Neural crest cell (in vitro differentiated cells): ENCODE data around the gene ADAMTS19. TPM values are rescaled to one million over a fixed set of nuclear protein-coding genes. Genes with fewer than 3 reads are reported as not detected.
"Not testable (repeated sequence)": the region's sequence is repeated elsewhere in the genome, so short reads cannot be mapped to it uniquely, and the experiment has no call there.

Experiments used
- DNase-seq: peaks from one replicate; pipeline ENCODE4 v3.0.0; 2021; ENCODE audit warnings: low read depth, mixed read lengths, low spot score
- H3K27ac Mint-ChIP-seq: one replicate; pipeline ENCODE4 v1.8.0; 2021; ENCODE audit warnings: mild to moderate bottlenecking, mixed read lengths; ENCODE audit not compliant: unreplicated experiment
- H3K27me3 Mint-ChIP-seq: 2 replicates; pipeline ENCODE4 v1.8.0; 2021; ENCODE audit warnings: low read depth, mild to moderate bottlenecking, mixed read lengths
- H3K36me3 Mint-ChIP-seq: 2 replicates; pipeline ENCODE4 v1.8.0; 2021; ENCODE audit warnings: low read depth, mild to moderate bottlenecking, mixed read lengths
- H3K4me1 Mint-ChIP-seq: 2 replicates; pipeline ENCODE4 v1.8.0; 2021; ENCODE audit warnings: mixed read lengths
- H3K4me3 Mint-ChIP-seq: one replicate; pipeline ENCODE4 v1.8.0; 2021; ENCODE audit warnings: mild to moderate bottlenecking, mixed read lengths
- H3K9me3 Mint-ChIP-seq: 2 replicates; pipeline ENCODE4 v1.8.0; 2021; ENCODE audit warnings: mixed read lengths
- total RNA-seq: library from RNA; stranded (reverse); gene quantifications from 2 replicates; pipeline ENCODE4 v1.2.1, GENCODE V29; 2021
- TF ChIP-seq, protein P1 (sequence below): fragments of 200-600 bp; sonication (generic); conservative IDR thresholded peaks from 2 replicates; pipeline ENCODE4 v1.5.0; 2021; ENCODE audit warnings: antibody characterized with exemption, mild to moderate bottlenecking

The ADAMTS19 gene
- total RNA-seq, 1 donor from 2014 or later, result 3.1 TPM

DNA sequence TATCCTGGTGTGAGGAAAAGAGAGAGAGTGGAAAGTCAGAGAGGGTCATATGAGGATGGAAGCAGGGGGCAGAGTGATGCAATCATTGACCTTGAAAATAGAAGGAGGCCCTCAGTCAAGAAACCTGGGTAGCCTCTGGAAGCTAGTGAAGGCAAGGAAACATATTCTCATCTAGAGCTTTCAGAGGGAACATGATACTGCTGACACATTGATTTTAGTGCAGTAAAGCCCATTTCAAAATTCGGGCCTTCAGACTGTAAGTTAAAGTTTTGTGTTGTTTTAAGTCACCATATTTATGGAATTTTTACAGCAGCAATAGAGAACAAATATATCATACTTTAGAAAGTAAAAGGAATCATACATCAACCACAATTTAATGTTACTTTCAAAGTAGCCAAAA lies 87.0 kb downstream of the ADAMTS19 start:
- no peak overlapping the region for H3K27ac Mint-ChIP-seq
- H3K9me3 Mint-ChIP-seq, result peaks cover 6% of the 10 kb centered on the region

DNA sequence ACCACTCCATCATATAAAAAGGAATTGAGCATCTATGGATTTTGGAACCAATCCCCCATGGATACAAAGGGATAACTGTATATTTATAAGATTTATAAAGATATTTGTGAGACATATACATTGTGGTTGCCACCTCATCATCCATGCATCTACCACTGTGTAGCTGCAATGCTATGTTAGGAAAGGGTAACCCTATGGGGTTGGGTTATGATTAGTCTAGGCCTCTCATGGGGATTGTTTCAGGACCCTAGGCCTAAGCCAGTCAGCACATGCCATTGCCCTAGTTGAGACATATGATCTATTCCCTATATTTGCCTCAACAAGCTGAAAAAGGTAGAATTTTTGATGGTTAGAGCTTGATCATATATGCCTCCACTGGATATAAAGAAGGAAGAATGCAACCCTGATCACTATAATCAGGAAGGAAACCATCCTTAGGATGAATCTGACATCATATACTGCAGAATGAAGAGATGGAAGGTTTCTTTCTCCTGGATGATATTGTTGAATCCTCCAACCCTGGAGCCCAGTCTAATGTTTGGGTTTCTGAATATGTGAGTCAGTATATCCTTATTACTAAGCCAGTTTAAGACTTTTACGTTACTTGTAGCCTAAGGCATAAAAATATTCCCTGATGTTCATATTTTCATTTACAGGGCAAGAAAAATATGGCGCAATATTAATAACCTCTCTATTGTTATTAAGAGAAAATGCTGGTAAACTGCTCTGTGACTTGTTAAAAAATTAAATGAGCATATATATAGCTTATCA lies 94.2 kb downstream of the ADAMTS19 start:
- H3K27me3 Mint-ChIP-seq, result no peaks in the 10 kb centered on the region
- no peak overlapping the region for H3K4me3 Mint-ChIP-seq

More for the DNA sequence above, 87.0 kb downstream of the ADAMTS19 start:
- no peak for DNase-seq
- H3K27me3 Mint-ChIP-seq, result no peaks in the 10 kb centered on the region
- no peak overlapping the region for H3K4me3 Mint-ChIP-seq
- H3K4me1 Mint-ChIP-seq, result no peaks in the 10 kb centered on the region
- TF ChIP-seq, protein P1, sequence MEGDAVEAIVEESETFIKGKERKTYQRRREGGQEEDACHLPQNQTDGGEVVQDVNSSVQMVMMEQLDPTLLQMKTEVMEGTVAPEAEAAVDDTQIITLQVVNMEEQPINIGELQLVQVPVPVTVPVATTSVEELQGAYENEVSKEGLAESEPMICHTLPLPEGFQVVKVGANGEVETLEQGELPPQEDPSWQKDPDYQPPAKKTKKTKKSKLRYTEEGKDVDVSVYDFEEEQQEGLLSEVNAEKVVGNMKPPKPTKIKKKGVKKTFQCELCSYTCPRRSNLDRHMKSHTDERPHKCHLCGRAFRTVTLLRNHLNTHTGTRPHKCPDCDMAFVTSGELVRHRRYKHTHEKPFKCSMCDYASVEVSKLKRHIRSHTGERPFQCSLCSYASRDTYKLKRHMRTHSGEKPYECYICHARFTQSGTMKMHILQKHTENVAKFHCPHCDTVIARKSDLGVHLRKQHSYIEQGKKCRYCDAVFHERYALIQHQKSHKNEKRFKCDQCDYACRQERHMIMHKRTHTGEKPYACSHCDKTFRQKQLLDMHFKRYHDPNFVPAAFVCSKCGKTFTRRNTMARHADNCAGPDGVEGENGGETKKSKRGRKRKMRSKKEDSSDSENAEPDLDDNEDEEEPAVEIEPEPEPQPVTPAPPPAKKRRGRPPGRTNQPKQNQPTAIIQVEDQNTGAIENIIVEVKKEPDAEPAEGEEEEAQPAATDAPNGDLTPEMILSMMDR, result no peak
- H3K36me3 Mint-ChIP-seq, result peaks cover 8% of the 10 kb centered on the region

DNA sequence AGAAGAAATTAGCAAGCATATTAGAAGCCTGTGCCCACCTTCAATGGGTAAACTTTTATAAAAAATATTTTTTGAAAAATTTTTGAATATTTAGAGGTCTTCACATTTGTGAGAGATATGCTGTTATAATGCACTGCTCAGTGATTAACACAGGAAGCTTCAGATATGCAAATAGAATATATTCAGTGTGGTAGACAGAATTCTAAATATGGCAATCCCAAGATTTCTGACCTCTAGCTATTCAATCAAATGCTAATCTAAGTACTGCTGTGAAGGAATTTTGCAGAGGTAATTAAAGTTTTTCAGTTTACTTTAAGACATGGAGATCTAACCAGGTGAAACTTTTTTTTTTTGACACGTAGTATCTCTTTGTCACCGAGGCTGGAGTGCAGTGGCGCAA lies 103.5 kb downstream of the ADAMTS19 start:
- H3K4me1 Mint-ChIP-seq, result no peaks in the 10 kb centered on the region
- TF ChIP-seq, protein P1, result no peak
- no peak overlapping the region for H3K4me3 Mint-ChIP-seq
- no peak overlapping the region for H3K27ac Mint-ChIP-seq
- H3K9me3 Mint-ChIP-seq, result no peaks in the 10 kb centered on the region
- DNase-seq, result no peak
- H3K27me3 Mint-ChIP-seq, result no peaks in the 10 kb centered on the region
- no peaks in the 10 kb centered on the region for H3K36me3 Mint-ChIP-seq

More for the DNA sequence above, 94.2 kb downstream of the ADAMTS19 start:
- Mint-ChIP-seq H3K36me3 (no peaks in the 10 kb centered on the region), H3K4me1 (no peaks in the 10 kb centered on the region), H3K9me3 (no peaks in the 10 kb centered on the region), H3K27ac (no peak overlapping the region)
- TF ChIP-seq, protein P1, result no peak
- no peak for DNase-seq

DNA sequence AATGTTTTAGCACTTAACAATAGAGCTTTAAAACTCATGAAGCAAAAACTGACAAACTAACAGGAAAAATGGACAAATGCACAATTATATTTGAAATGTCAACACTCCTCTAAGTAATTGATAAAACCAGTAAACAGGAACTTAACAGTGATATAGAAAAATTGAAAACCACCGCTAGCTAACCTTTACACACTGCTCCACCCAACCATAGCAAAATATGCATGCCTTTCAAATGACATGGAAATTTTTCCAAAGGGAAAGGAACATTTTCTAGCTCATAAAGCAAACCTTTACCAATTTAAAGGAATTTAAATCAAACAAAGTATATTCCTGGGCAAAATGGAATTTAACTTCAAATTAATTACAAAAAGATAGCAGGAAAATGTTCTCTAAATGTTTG lies 109.2 kb downstream of the ADAMTS19 start:
- Mint-ChIP-seq H3K9me3 (no peaks in the 10 kb centered on the region), H3K27me3 (no peaks in the 10 kb centered on the region), H3K4me1 (no peaks in the 10 kb centered on the region), H3K27ac (no peak overlapping the region), H3K4me3 (no peak overlapping the region), H3K36me3 (no peaks in the 10 kb centered on the region)
- TF ChIP-seq, protein P1, result no peak
- DNase-seq, result no peak

DNA sequence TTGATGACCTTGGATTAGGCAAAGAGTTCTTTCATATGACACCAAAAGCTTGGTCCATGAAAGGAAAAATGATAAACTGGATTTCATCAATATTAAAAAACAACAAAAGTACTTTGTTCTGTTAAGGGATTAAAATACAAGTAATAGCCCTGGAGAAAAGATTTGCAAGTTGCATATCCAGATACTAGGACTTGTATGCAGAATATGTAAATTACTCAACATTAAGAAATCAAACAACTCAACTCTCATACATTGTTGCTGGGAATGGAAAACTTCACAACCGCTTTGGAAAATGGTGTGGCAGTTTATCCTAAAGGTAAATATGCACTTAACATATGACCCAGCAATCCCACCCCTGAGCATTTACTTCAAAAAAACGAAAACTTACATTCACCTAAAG lies 112.0 kb downstream of the ADAMTS19 start:
- no peaks in the 10 kb centered on the region for H3K9me3 Mint-ChIP-seq
- H3K36me3 Mint-ChIP-seq, result no peaks in the 10 kb centered on the region
- TF ChIP-seq, protein P1, result no peak
- no peak overlapping the region for H3K4me3 Mint-ChIP-seq
- no peaks in the 10 kb centered on the region for H3K27me3 Mint-ChIP-seq
- no peak overlapping the region for H3K27ac Mint-ChIP-seq
- H3K4me1 Mint-ChIP-seq, result peaks cover 5% of the 10 kb centered on the region
- no peak for DNase-seq

DNA sequence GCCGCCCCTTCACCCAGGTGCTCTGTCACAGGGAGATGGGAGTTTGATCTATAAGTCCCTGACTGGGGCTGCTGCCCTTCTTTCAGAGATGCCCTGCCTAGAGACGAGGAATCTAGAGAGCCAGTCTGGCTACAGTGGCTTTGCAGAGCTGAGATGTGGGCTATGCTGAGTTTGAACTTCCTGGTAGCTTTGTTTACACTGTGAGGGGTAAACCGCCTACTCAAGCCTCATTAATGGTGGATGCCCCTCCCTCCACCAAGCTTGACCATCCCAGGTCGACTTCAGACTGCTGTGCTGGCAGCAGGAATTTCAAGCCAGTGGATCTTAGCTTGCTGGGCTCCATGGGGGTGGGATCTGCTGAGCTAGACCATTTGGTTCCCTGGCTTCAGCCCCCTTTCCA lies 124.4 kb downstream of the ADAMTS19 start:
- H3K27me3 Mint-ChIP-seq, H3K4me3 Mint-ChIP-seq, H3K36me3 Mint-ChIP-seq, DNase-seq, H3K27ac Mint-ChIP-seq, H3K4me1 Mint-ChIP-seq: not testable (repeated sequence)
- peaks cover 11% of the 10 kb centered on the region for H3K9me3 Mint-ChIP-seq
